SK-N-SH (cell line): ENCODE measurements around the gene SLC12A9.
"Not testable (repeated sequence)": the region's sequence is repeated elsewhere in the genome, so short reads cannot be mapped to it uniquely, and the experiment has no call there.

Source experiments
- CHD2 ChIP-seq: fragments of 150-350 bp; IDR thresholded peaks from 2 replicates; pipeline ENCODE4 v1.6.1; 2018; ENCODE audit warnings: low read length; ENCODE audit not compliant: partially characterized antibody
- EP300 ChIP-seq, 2 experiments: IDR thresholded peaks; 2 replicates each; pipeline versions ENCODE4 v1.4.0 to v1.6.1; 2012; ENCODE audit warnings: borderline replicate concordance in 1 of 2, low read depth in 1 of 2, low read length in 1 of 2
- EZH2phosphoT487 ChIP-seq: fragments of 200-600 bp; sonication (generic); IDR thresholded peaks from 2 replicates; pipeline ENCODE4 v1.6.1; 2017; ENCODE audit warnings: low read depth, mixed run types, mild to moderate bottlenecking, antibody characterized with exemption, moderate library complexity, borderline replicate concordance
- FOXJ3 ChIP-seq: sonication (generic); formaldehyde crosslinking; IDR thresholded peaks from 2 replicates; pipeline ENCODE4 v1.5.1; 2020; ENCODE audit warnings: mild to moderate bottlenecking, missing genetic modification reagents
- GABPA ChIP-seq: IDR thresholded peaks from 2 replicates; pipeline ENCODE4 v1.4.0; 2012; ENCODE audit warnings: low read depth, mild to moderate bottlenecking
- MAX ChIP-seq: IDR thresholded peaks from 2 replicates; pipeline ENCODE4 v1.4.0; 2012; ENCODE audit warnings: low read depth
- POLR2AphosphoS5 ChIP-seq: IDR thresholded peaks from 2 replicates; pipeline ENCODE4 v1.6.1; 2012; ENCODE audit warnings: low read depth, low read length
- RAD21 ChIP-seq: IDR thresholded peaks from 2 replicates; pipeline ENCODE4 v1.6.1; 2012; ENCODE audit warnings: mild to moderate bottlenecking, low read length
- RCOR1 ChIP-seq: fragments of 150-350 bp; IDR thresholded peaks from 2 replicates; pipeline ENCODE4 v1.6.1; 2017; ENCODE audit warnings: antibody characterized with exemption, low read length
- SIN3A ChIP-seq: IDR thresholded peaks from 2 replicates; pipeline ENCODE4 v1.6.1; 2012; ENCODE audit warnings: low read depth, mild to moderate bottlenecking, low read length, moderate library complexity, borderline replicate concordance
- TAF1 ChIP-seq: IDR thresholded peaks from 2 replicates; pipeline ENCODE4 v1.6.1; 2012; ENCODE audit warnings: low read depth, mild to moderate bottlenecking, low read length, moderate library complexity, borderline replicate concordance
- TF ChIP-seq, protein P1 (sequence below): fragments of 200-600 bp; sonication (generic); IDR thresholded peaks from 2 replicates; pipeline ENCODE4 v1.6.1; 2017; ENCODE audit warnings: antibody characterized with exemption, mild to moderate bottlenecking, moderate library complexity
- TF ChIP-seq, protein P2 (sequence below): fragments of 150-350 bp; IDR thresholded peaks from 2 replicates; pipeline ENCODE4 v1.6.1; 2016; ENCODE audit warnings: mild to moderate bottlenecking, low read depth, low read length
- TF ChIP-seq, protein P3 (sequence below): fragments of 150-350 bp; IDR thresholded peaks from 2 replicates; pipeline ENCODE4 v1.6.1; 2017; ENCODE audit warnings: antibody characterized with exemption, low read length, low read depth, borderline replicate concordance

- TF ChIP-seq MAX; CHD2; POLR2AphosphoS5; EZH2phosphoT487; EP300 (IDR thresholded peaks at IDR 0.05; ENCODE audit: borderline replicate concordance in 1 of 2, low read depth in 1 of 2, low read length in 1 of 2); FOXJ3 (CRISPR knock-in tag); RCOR1; RAD21; GABPA; SIN3A; TAF1: not testable (repeated sequence)
- TF ChIP-seq, protein P1, sequence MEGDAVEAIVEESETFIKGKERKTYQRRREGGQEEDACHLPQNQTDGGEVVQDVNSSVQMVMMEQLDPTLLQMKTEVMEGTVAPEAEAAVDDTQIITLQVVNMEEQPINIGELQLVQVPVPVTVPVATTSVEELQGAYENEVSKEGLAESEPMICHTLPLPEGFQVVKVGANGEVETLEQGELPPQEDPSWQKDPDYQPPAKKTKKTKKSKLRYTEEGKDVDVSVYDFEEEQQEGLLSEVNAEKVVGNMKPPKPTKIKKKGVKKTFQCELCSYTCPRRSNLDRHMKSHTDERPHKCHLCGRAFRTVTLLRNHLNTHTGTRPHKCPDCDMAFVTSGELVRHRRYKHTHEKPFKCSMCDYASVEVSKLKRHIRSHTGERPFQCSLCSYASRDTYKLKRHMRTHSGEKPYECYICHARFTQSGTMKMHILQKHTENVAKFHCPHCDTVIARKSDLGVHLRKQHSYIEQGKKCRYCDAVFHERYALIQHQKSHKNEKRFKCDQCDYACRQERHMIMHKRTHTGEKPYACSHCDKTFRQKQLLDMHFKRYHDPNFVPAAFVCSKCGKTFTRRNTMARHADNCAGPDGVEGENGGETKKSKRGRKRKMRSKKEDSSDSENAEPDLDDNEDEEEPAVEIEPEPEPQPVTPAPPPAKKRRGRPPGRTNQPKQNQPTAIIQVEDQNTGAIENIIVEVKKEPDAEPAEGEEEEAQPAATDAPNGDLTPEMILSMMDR = not testable (repeated sequence)
- TF ChIP-seq, protein P2, sequence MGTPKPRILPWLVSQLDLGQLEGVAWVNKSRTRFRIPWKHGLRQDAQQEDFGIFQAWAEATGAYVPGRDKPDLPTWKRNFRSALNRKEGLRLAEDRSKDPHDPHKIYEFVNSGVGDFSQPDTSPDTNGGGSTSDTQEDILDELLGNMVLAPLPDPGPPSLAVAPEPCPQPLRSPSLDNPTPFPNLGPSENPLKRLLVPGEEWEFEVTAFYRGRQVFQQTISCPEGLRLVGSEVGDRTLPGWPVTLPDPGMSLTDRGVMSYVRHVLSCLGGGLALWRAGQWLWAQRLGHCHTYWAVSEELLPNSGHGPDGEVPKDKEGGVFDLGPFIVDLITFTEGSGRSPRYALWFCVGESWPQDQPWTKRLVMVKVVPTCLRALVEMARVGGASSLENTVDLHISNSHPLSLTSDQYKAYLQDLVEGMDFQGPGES = not testable (repeated sequence)
- TF ChIP-seq, protein P3, sequence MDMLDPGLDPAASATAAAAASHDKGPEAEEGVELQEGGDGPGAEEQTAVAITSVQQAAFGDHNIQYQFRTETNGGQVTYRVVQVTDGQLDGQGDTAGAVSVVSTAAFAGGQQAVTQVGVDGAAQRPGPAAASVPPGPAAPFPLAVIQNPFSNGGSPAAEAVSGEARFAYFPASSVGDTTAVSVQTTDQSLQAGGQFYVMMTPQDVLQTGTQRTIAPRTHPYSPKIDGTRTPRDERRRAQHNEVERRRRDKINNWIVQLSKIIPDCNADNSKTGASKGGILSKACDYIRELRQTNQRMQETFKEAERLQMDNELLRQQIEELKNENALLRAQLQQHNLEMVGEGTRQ = not testable (repeated sequence)
These were observed 45.6 kb upstream of the SLC12A9 start for GRCh38 chr7:100806883-100807282.
